Subcutaneous adipose tissue (tissue), 4 donors: Measurements from ENCODE around the gene ZNF619. TPM values are rescaled to one million over a fixed set of nuclear protein-coding genes. Genes with fewer than 3 reads are reported as not detected.

Experiments
- CTCF ChIP-seq: fragments of 450-650 bp; IDR thresholded peaks from one replicate; pipeline ENCODE4 v1.5.1; 2016; ENCODE audit warnings: low read depth, mild to moderate bottlenecking, control low read depth, antibody characterized with exemption, moderate library complexity
- total RNA-seq, 4 donors: library from RNA; depleted of rRNA; stranded (reverse); fragments of >200 nt; gene quantifications; one replicate each; pipeline ENCODE4 v1.1.0, GENCODE V29; 2016

Gene ZNF619
- total RNA-seq, 4 donors from 2014 or later: 6.2 to 8.6 (median 7.4) TPM

DNA sequence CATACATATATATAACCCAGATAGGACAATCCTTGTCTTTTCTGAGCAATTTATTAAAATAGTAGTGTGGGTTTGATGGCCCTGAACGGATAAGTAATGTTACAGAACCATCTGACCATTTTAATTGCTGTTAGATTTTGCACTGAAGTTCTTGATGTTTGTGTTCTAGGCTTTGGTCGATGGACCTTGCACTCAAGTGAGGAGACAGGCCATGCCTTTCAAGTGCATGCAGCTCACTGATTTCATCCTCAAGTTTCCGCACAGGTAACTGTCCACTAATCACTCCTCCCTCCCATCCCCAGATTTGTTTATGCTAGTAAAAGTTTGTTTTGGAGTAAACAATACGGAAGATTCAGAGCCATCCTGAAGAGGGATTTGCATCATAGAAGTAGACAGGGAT, 18.4 kb upstream of the ZNF619 start:
- TF ChIP-seq CTCF: no peak

- no peak for TF ChIP-seq CTCF
Measured at GRCh38 chr3:40461161-40461560, 15.8 kb upstream of the ZNF619 start.

- TF ChIP-seq CTCF: no peak
Measured at GRCh38 chr3:40463579-40463978, 13.3 kb upstream of the ZNF619 start.

DNA sequence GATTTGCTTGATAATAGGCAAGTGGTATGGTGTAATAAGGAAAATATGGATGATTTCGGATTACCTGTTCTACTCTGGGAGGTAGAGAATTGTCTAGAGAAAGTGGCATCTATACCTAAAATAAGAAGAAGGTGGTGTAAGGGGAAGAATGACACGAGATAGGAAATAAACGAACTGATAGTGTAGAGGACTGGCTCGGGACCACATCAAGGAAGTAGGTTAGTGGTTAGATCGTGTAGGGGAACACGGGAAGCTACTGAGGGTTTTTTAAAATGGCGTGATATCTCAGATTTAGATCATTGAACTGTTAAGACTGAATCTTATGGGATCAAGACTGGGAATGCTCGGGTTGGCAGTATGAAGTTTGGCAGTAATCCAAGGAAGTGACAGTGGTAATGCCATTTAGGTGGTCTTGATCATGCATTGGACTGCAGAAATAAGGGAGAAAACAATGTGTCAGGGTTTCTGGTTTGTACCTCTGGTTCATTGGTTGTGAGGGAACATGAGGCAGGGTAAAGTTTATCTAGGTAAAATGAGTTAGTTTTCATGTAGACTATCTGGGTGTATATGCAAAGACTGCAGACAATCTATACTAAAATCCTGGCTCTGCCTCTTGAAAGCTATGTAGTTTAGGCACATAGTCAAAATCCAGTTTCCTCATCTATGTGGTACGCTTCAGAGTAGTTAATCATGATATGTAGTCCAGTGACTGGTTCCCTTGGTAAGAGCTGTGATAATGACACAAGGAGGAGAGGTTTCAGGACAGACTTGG, 12.4 kb upstream of the ZNF619 start:
- no peak for TF ChIP-seq CTCF

GRCh38 chr3:40465111-40465407, 11.9 kb upstream of the ZNF619 start:
- TF ChIP-seq CTCF: no peak

- no peak for TF ChIP-seq CTCF
Measured at GRCh38 chr3:40465456-40465855, 11.5 kb upstream of the ZNF619 start.

DNA sequence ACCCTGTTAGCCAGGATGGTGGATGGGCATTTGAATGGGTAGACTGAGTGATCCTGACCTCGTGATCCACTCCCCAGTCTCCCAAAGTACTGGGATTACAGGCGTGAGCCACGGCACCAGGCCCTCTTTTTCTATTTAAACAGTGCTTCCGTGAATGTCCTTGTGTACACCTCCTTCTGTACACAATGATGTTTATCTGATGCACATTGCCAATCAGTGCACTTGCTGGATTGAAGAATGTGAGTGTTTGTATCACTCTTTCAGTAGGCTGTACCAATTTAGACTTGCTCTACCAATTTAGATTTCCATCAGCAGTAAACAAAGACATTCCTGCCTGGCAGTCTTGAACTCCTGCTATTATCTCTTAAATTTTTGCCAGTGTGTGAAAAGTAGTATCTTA, 8.9 kb upstream of the ZNF619 start:
- no peak for TF ChIP-seq CTCF
